Keratinocyte (primary cell): ENCODE measurements around the gene TAPBP. TPM values are rescaled to one million over a fixed set of nuclear protein-coding genes. Genes with fewer than 3 reads are reported as not detected.

Experiments used
- DNase-seq: peaks from one replicate; pipeline ENCODE4 v3.0.0-alpha.2; 2011; ENCODE audit warnings: low read depth, missing footprints, low spot score
- FAIRE-seq: peaks from 2 replicates; lab custom pipeline; 2011; peaks lifted over from hg19 to GRCh38; lab: Jason Lieb, UNC
- H2AFZ ChIP-seq: 2 replicates; pipeline ENCODE4 v1.6.0; 2012; ENCODE audit warnings: low read length, control low read depth, inconsistent platforms; ENCODE audit not compliant: control insufficient read depth
- H3K27ac ChIP-seq: 2 replicates; pipeline ENCODE4 v1.5.1; 2011; ENCODE audit warnings: low read length; ENCODE audit not compliant: control insufficient read depth, insufficient read depth
- H3K27me3 ChIP-seq: 3 replicates; pipeline ENCODE4 v1.6.0; 2011; ENCODE audit warnings: low read length; ENCODE audit not compliant: control insufficient read depth, insufficient read depth; ENCODE audit errors: extremely low read depth
- H3K36me3 ChIP-seq, 2 experiments: 2 replicates in 1 of 2; 3 replicates in 1 of 2; pipeline ENCODE4 v1.5.1; 2011; ENCODE audit warnings: low read length in 2 of 2, mild to moderate bottlenecking in 1 of 2; ENCODE audit not compliant: control insufficient read depth in 2 of 2, insufficient read depth in 2 of 2; ENCODE audit errors: extremely low read depth in 1 of 2
- H3K4me1 ChIP-seq: 3 replicates; pipeline ENCODE4 v1.5.1; 2011; ENCODE audit warnings: low read length; ENCODE audit not compliant: control insufficient read depth, insufficient read depth; ENCODE audit errors: extremely low read depth
- H3K4me2 ChIP-seq: 3 replicates; pipeline ENCODE4 v1.6.0; 2011; ENCODE audit warnings: low read depth, low read length; ENCODE audit not compliant: control insufficient read depth, insufficient read depth; ENCODE audit errors: extremely low read depth
- H3K4me3 ChIP-seq, 3 experiments: fragments of 200-600 bp in 1 of 3; sonication (generic) in 1 of 3; 2 replicates in 2 of 3; 3 replicates in 1 of 3; pipeline ENCODE4 v1.5.1; 2011 to 2016; ENCODE audit warnings: low read length in 3 of 3, mild to moderate bottlenecking in 3 of 3, control low read depth in 2 of 3, inconsistent platforms in 1 of 3, low read depth in 1 of 3, mixed read lengths in 1 of 3, mixed run types in 1 of 3, moderate library complexity in 1 of 3; ENCODE audit not compliant: control insufficient read depth in 2 of 3, insufficient read depth in 2 of 3; ENCODE audit errors: extremely low read depth in 1 of 3
- H3K79me2 ChIP-seq: 2 replicates; pipeline ENCODE4 v1.6.0; 2012; ENCODE audit warnings: low read length; ENCODE audit not compliant: control insufficient read depth, insufficient read depth
- H3K9ac ChIP-seq: 3 replicates; pipeline ENCODE4 v1.6.0; 2011; ENCODE audit warnings: low read length; ENCODE audit not compliant: control insufficient read depth, insufficient read depth; ENCODE audit errors: extremely low read depth
- H3K9me1 ChIP-seq: 3 replicates; pipeline ENCODE4 v1.6.0; 2011; ENCODE audit warnings: low read length; ENCODE audit not compliant: control insufficient read depth, insufficient read depth; ENCODE audit errors: extremely low read depth
- H3K9me3 ChIP-seq: 2 replicates; pipeline ENCODE4 v1.5.1; 2012; ENCODE audit warnings: low read depth, low read length; ENCODE audit not compliant: control insufficient read depth
- H4K20me1 ChIP-seq: 3 replicates; pipeline ENCODE4 v1.6.0; 2011; ENCODE audit warnings: low read length; ENCODE audit not compliant: control insufficient read depth, insufficient read depth; ENCODE audit errors: extremely low read depth
- EZH2 ChIP-seq: IDR thresholded peaks from one replicate; pipeline ENCODE4 v1.6.1; 2012; ENCODE audit warnings: inconsistent platforms, mild to moderate bottlenecking, low read length, moderate library complexity
- dilution Hi-C: fragments of 300-500 bp; cut with MboI; formaldehyde crosslinking; loops from one replicate; pipeline ENCODE4 v1.7.0; 2020; ENCODE audit warnings: low sequenced_read_pairs; ENCODE audit not compliant: extremely low pct_ligation_motif_present
- polyA plus RNA-seq, 5 experiments: library from polyadenylated mRNA; depleted of rRNA in 3 of 5; stranded (reverse) in 3 of 5; stranded (forward) in 1 of 5; unstranded in 1 of 5; fragments of >200 nt; gene quantifications; 1 replicate in 1 of 5; 2 replicates in 3 of 5; 3 replicates in 1 of 5; pipeline versions ENCODE4 v1.2.1 to v1.2.3, GENCODE V29; 2011 to 2012; ENCODE audit warnings: missing spikeins in 2 of 5, low read depth in 1 of 5, low replicate concordance in 1 of 5
- TF ChIP-seq, protein P1 (sequence below), 3 experiments: IDR thresholded peaks in 1 of 3; conservative IDR thresholded peaks in 1 of 3; optimal IDR thresholded peaks in 1 of 3; 2 replicates in 2 of 3; 3 replicates in 1 of 3; pipeline versions ENCODE3 to v1.5.1; 2011; ENCODE audit warnings: low read length in 3 of 3, mild to moderate bottlenecking in 3 of 3, moderate library complexity in 2 of 3, control low read depth in 1 of 3, inconsistent platforms in 1 of 3; ENCODE audit not compliant: insufficient read depth in 2 of 3; ENCODE audit errors: extremely low read depth in 1 of 3

The TAPBP gene
- polyA plus RNA-seq, 1 donor (not counting 4 experiments of a cell fraction or from before 2014, with no cell fraction given), result 22.2 TPM

GRCh38 chr6:33339193-33339592, 25.3 kb upstream of the TAPBP start:
- no peaks in the 10 kb centered on the region for H3K36me3 ChIP-seq
- no peak overlapping the region for H2AFZ ChIP-seq
- no peak for FAIRE-seq
- no peak for DNase-seq
- no peaks in the 10 kb centered on the region for H3K9me3 ChIP-seq
- no peaks in the 10 kb centered on the region for H3K79me2 ChIP-seq
- H4K20me1 ChIP-seq, result no peaks in the 10 kb centered on the region
- dilution Hi-C loops, result no loop called here
- no peaks in the 10 kb centered on the region for H3K9me1 ChIP-seq
- no peaks in the 10 kb centered on the region for H3K4me1 ChIP-seq
- TF ChIP-seq EZH2, result no peak
- TF ChIP-seq, protein P1, sequence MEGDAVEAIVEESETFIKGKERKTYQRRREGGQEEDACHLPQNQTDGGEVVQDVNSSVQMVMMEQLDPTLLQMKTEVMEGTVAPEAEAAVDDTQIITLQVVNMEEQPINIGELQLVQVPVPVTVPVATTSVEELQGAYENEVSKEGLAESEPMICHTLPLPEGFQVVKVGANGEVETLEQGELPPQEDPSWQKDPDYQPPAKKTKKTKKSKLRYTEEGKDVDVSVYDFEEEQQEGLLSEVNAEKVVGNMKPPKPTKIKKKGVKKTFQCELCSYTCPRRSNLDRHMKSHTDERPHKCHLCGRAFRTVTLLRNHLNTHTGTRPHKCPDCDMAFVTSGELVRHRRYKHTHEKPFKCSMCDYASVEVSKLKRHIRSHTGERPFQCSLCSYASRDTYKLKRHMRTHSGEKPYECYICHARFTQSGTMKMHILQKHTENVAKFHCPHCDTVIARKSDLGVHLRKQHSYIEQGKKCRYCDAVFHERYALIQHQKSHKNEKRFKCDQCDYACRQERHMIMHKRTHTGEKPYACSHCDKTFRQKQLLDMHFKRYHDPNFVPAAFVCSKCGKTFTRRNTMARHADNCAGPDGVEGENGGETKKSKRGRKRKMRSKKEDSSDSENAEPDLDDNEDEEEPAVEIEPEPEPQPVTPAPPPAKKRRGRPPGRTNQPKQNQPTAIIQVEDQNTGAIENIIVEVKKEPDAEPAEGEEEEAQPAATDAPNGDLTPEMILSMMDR (optimal IDR thresholded peaks at IDR 0.05 in 1 of 3, IDR thresholded peaks at IDR 0.05 in 1 of 3, conservative IDR thresholded peaks at IDR 0.05 in 1 of 3; ENCODE audit: extremely low read depth in 1 of 3, insufficient read depth in 2 of 3, low read length in 3 of 3), result no peak
- H3K27me3 ChIP-seq, result no peaks in the 10 kb centered on the region
- H3K4me2 ChIP-seq, result no peak overlapping the region
- H3K9ac ChIP-seq, result no peak overlapping the region
- no peak overlapping the region for H3K4me3 ChIP-seq
- no peak overlapping the region for H3K27ac ChIP-seq

- Histone ChIP-seq H3K79me2 (no peaks in the 10 kb centered on the region), H3K9me3 (no peaks in the 10 kb centered on the region), H3K9me1 (no peaks in the 10 kb centered on the region), H3K36me3 (no peaks in the 10 kb centered on the region), H3K4me1 (no peaks in the 10 kb centered on the region), H3K27ac (no peak overlapping the region), H3K4me2 (no peak overlapping the region), H2AFZ (no peak overlapping the region), H3K27me3 (no peaks in the 10 kb centered on the region), H3K9ac (no peak overlapping the region), H4K20me1 (no peaks in the 10 kb centered on the region), H3K4me3 (no peak overlapping the region)
- TF ChIP-seq, protein P1 (optimal IDR thresholded peaks at IDR 0.05 in 1 of 3, IDR thresholded peaks at IDR 0.05 in 1 of 3, conservative IDR thresholded peaks at IDR 0.05 in 1 of 3; ENCODE audit: extremely low read depth in 1 of 3, insufficient read depth in 2 of 3, low read length in 3 of 3), result no peak
- no peak for TF ChIP-seq EZH2
- FAIRE-seq (no peak), DNase-seq (no peak)
- dilution Hi-C loops, result no loop called here
Observed at GRCh38 chr6:33336495-33336894, 22.6 kb upstream of the TAPBP start.
